GM21515 (cell line): ENCODE measurements around the gene TTC28.

ENCODE experiments used
- ATAC-seq: cut with Tn5 transposase; IDR thresholded peaks from one replicate; pipeline ENCODE4 v1.9.1; 2021; ENCODE audit not compliant: unreplicated experiment

Gene TTC28

GRCh38 chr22:28014211-28015045, 665.2 kb downstream of the TTC28 start:
- no peak for ATAC-seq

- no peak for ATAC-seq
These were observed 666.0 kb downstream of the TTC28 start for GRCh38 chr22:28013611-28014010.

GRCh38 chr22:28012832-28013460, 666.7 kb downstream of the TTC28 start:
- no peak for ATAC-seq

GRCh38 chr22:28009272-28009827, 670.3 kb downstream of the TTC28 start:
- no peak for ATAC-seq

GRCh38 chr22:28008649-28009048, 671.0 kb downstream of the TTC28 start:
- ATAC-seq, result no peak

- ATAC-seq, result no peak
These were observed 671.6 kb downstream of the TTC28 start for GRCh38 chr22:28008056-28008455.

- ATAC-seq, result no peak
These were observed 673.4 kb downstream of the TTC28 start for GRCh38 chr22:28006271-28006670.

- ATAC-seq, result no peak
These were observed 674.1 kb downstream of the TTC28 start for GRCh38 chr22:28005513-28005912.

GRCh38 chr22:28004021-28004420, 675.6 kb downstream of the TTC28 start:
- no peak for ATAC-seq

- ATAC-seq, result no peak
These were observed 676.6 kb downstream of the TTC28 start for GRCh38 chr22:28002863-28003565.

GRCh38 chr22:28002181-28002700, 677.4 kb downstream of the TTC28 start:
- no peak for ATAC-seq

GRCh38 chr22:28001171-28001835, 678.3 kb downstream of the TTC28 start:
- ATAC-seq, result no peak

GRCh38 chr22:28000361-28000760, 679.3 kb downstream of the TTC28 start:
- ATAC-seq, result no peak

GRCh38 chr22:27999876-28000275, 679.8 kb downstream of the TTC28 start:
- no peak for ATAC-seq

- ATAC-seq, result no peak
These were observed 680.9 kb downstream of the TTC28 start for GRCh38 chr22:27998511-27999410.

- no peak for ATAC-seq
These were observed 682.1 kb downstream of the TTC28 start for GRCh38 chr22:27997538-27997937.

- ATAC-seq, result no peak
These were observed 682.7 kb downstream of the TTC28 start for GRCh38 chr22:27996981-27997380.

- no peak for ATAC-seq
These were observed 683.1 kb downstream of the TTC28 start for GRCh38 chr22:27996529-27996925.

GRCh38 chr22:27995801-27996528, 683.7 kb downstream of the TTC28 start:
- no peak for ATAC-seq
